Panc1 (cell line): ENCODE results near the gene LDAF1. TPM values are rescaled to one million over a fixed set of nuclear protein-coding genes. Genes with fewer than 3 reads are reported as not detected.

Source experiments
- ATAC-seq: fragments of 200-7000 bp; cut with Tn5 transposase; 2 replicates; pipeline ENCODE4 v1.9.1; 2020; ENCODE audit warnings: mild to moderate bottlenecking, moderate library complexity
- BruUV-seq: library from RNA; stranded (reverse); fragments of 400-500 nt; replicated peaks from 2 replicates; lab custom pipeline; 2021; lab: Mats Ljungman, UMichigan
- CTCF ChIA-PET: fragments of 300-600 bp; sonication (Branson Sonifier 250); formaldehyde crosslinking; loops from one replicate; lab custom pipeline; 2022; ENCODE audit warnings: antibody characterized with exemption; lab: Charles Lee
- POLR2A ChIA-PET: fragments of 300-600 bp; sonication (Branson Sonifier 250); formaldehyde crosslinking; loops from one replicate; lab custom pipeline; 2022; ENCODE audit warnings: antibody characterized with exemption; lab: Charles Lee
- DNase-seq: peaks from one replicate; pipeline ENCODE4 v3.0.0-alpha.2; 2010; ENCODE audit warnings: low read depth, low spot score
- H3K27ac ChIP-seq: 2 replicates; pipeline ENCODE4 v1.5.1; 2011; ENCODE audit warnings: mild to moderate bottlenecking, low read length, inconsistent platforms
- H3K27me3 ChIP-seq: fragments of 200-500 bp; sonication (Bioruptor generic); 2 replicates; pipeline ENCODE4 v1.6.0; 2014; ENCODE audit warnings: low read length, inconsistent platforms; ENCODE audit not compliant: control insufficient read depth, insufficient read depth
- H3K36me3 ChIP-seq: fragments of 200-500 bp; sonication (Bioruptor generic); 2 replicates; pipeline ENCODE4 v1.5.1; 2014; ENCODE audit warnings: inconsistent platforms, mild to moderate bottlenecking, low read length, moderate library complexity; ENCODE audit not compliant: control insufficient read depth, insufficient read depth
- H3K4me1 ChIP-seq: 2 replicates; pipeline ENCODE4 v1.5.1; 2011; ENCODE audit warnings: inconsistent platforms, mild to moderate bottlenecking, low read length, moderate library complexity; ENCODE audit not compliant: control insufficient read depth, insufficient read depth
- H3K4me3 ChIP-seq, 2 experiments: 2 replicates each; pipeline ENCODE4 v1.5.1; 2011 to 2012; ENCODE audit warnings: low read depth in 2 of 2, low read length in 2 of 2, mild to moderate bottlenecking in 2 of 2, inconsistent platforms in 1 of 2, moderate library complexity in 1 of 2
- H3K9me3 ChIP-seq: fragments of 200-500 bp; sonication (Bioruptor generic); 2 replicates; pipeline ENCODE4 v1.5.1; 2014; ENCODE audit warnings: low read depth, mild to moderate bottlenecking, inconsistent platforms, low read length, moderate library complexity; ENCODE audit not compliant: control insufficient read depth, insufficient read depth
- POLR2AphosphoS5 ChIP-seq: IDR thresholded peaks from 2 replicates; pipeline ENCODE4 v1.6.1; 2012; ENCODE audit warnings: mild to moderate bottlenecking, low read depth, low read length, moderate library complexity
- SIN3A ChIP-seq: IDR thresholded peaks from 2 replicates; pipeline ENCODE4 v1.6.1; 2012; ENCODE audit warnings: low read depth, mild to moderate bottlenecking, low read length, moderate library complexity, borderline replicate concordance; ENCODE audit not compliant: insufficient read depth
- TCF7L2 ChIP-seq: IDR thresholded peaks from 2 replicates; pipeline ENCODE4 v1.6.1; 2011; ENCODE audit warnings: mild to moderate bottlenecking, low read depth, low read length, inconsistent platforms
- in situ Hi-C: cut with HindIII; loops from 2 replicates; pipeline ENCODE4 v1.10.0; 2016; ENCODE audit warnings: low sequenced_read_pairs, low pct_unique_long_range_greater_than_20kb
- intact Hi-C: fragments of 100-400 bp; cut with micrococcal nuclease; formaldehyde crosslinking; loops from one replicate; pipeline ENCODE4 v1.10.0; 2022; ENCODE audit not compliant: unreplicated experiment
- total RNA-seq: library from RNA; stranded (reverse); gene quantifications from one replicate; pipeline ENCODE4 v1.2.1, GENCODE V29; 2021; ENCODE audit not compliant: unreplicated experiment
- TF ChIP-seq, protein P1 (sequence below): fragments of 450-650 bp; IDR thresholded peaks from 2 replicates; pipeline ENCODE4 v1.5.1; 2017; ENCODE audit warnings: mild to moderate bottlenecking
- TF ChIP-seq, protein P2 (sequence below), 2 experiments: IDR thresholded peaks; 2 replicates each; pipeline ENCODE4 v1.6.1; 2011 to 2012; ENCODE audit warnings: low read depth in 2 of 2, control low read depth in 1 of 2, low read length in 1 of 2, mild to moderate bottlenecking in 1 of 2, moderate library complexity in 1 of 2; ENCODE audit not compliant: insufficient read depth in 1 of 2

LDAF1 gene
- total RNA-seq, 1 experiment from 2014 or later = 15.2 TPM

DNA sequence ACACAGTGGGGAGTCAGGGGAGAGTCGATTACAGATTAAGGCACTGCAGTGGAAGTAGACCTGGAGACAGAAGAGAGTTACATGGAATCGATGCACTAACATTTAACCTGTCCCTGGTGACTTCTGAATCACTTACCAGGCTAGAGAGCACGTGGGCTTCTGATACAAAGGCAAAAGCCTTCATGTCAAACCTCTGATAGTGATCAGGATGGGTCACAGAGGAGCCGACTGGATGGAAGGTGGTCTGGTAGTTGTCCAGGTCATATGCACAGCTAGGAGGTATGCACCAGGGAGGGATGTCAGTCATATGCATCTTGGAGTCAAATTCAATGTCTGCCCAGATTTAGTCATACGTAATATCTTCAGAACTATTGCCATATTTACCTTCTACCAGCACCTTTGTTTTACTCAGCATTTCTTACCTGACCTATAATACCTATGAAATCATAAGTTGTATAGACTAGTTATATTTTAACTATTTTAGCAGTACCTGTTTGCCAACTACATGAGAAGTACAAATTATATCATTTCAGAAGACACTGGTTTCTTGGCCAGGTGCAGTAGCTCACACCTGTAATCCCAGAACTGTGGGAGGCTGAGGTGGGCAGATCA is 41.2 kb downstream of the LDAF1 start:
- CTCF ChIA-PET = no interaction called here
- BruUV-seq = no TSS peak
- DNase-seq (no peak), ATAC-seq (no peak)
- TF ChIP-seq, protein P1, sequence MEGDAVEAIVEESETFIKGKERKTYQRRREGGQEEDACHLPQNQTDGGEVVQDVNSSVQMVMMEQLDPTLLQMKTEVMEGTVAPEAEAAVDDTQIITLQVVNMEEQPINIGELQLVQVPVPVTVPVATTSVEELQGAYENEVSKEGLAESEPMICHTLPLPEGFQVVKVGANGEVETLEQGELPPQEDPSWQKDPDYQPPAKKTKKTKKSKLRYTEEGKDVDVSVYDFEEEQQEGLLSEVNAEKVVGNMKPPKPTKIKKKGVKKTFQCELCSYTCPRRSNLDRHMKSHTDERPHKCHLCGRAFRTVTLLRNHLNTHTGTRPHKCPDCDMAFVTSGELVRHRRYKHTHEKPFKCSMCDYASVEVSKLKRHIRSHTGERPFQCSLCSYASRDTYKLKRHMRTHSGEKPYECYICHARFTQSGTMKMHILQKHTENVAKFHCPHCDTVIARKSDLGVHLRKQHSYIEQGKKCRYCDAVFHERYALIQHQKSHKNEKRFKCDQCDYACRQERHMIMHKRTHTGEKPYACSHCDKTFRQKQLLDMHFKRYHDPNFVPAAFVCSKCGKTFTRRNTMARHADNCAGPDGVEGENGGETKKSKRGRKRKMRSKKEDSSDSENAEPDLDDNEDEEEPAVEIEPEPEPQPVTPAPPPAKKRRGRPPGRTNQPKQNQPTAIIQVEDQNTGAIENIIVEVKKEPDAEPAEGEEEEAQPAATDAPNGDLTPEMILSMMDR = no peak
- no peak for TF ChIP-seq POLR2AphosphoS5
- TF ChIP-seq, protein P2, sequence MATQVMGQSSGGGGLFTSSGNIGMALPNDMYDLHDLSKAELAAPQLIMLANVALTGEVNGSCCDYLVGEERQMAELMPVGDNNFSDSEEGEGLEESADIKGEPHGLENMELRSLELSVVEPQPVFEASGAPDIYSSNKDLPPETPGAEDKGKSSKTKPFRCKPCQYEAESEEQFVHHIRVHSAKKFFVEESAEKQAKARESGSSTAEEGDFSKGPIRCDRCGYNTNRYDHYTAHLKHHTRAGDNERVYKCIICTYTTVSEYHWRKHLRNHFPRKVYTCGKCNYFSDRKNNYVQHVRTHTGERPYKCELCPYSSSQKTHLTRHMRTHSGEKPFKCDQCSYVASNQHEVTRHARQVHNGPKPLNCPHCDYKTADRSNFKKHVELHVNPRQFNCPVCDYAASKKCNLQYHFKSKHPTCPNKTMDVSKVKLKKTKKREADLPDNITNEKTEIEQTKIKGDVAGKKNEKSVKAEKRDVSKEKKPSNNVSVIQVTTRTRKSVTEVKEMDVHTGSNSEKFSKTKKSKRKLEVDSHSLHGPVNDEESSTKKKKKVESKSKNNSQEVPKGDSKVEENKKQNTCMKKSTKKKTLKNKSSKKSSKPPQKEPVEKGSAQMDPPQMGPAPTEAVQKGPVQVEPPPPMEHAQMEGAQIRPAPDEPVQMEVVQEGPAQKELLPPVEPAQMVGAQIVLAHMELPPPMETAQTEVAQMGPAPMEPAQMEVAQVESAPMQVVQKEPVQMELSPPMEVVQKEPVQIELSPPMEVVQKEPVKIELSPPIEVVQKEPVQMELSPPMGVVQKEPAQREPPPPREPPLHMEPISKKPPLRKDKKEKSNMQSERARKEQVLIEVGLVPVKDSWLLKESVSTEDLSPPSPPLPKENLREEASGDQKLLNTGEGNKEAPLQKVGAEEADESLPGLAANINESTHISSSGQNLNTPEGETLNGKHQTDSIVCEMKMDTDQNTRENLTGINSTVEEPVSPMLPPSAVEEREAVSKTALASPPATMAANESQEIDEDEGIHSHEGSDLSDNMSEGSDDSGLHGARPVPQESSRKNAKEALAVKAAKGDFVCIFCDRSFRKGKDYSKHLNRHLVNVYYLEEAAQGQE (IDR thresholded peaks at IDR 0.05; ENCODE audit: insufficient read depth in 1 of 2, low read depth in 2 of 2, low read length in 1 of 2) = no peak
- no peak for TF ChIP-seq SIN3A
- no peak for TF ChIP-seq TCF7L2
- Histone ChIP-seq H3K36me3 (no peaks in the 10 kb centered on the region), H3K4me1 (no peaks in the 10 kb centered on the region), H3K27me3 (peaks cover 24% of the 10 kb centered on the region), H3K4me3 (no peak overlapping the region), H3K9me3 (no peaks in the 10 kb centered on the region), H3K27ac (no peak overlapping the region)
- in situ Hi-C loops = loop anchor here (25.0 kb wide), 1 partner anchor 88 kb away; the partner anchor contains the start of gene CRYM
- intact Hi-C loops = loop anchor here (10.0 kb wide), 1 partner anchor 75 kb away; the partner anchor contains the start of gene CRYM
- POLR2A ChIA-PET = no interaction called here

DNA sequence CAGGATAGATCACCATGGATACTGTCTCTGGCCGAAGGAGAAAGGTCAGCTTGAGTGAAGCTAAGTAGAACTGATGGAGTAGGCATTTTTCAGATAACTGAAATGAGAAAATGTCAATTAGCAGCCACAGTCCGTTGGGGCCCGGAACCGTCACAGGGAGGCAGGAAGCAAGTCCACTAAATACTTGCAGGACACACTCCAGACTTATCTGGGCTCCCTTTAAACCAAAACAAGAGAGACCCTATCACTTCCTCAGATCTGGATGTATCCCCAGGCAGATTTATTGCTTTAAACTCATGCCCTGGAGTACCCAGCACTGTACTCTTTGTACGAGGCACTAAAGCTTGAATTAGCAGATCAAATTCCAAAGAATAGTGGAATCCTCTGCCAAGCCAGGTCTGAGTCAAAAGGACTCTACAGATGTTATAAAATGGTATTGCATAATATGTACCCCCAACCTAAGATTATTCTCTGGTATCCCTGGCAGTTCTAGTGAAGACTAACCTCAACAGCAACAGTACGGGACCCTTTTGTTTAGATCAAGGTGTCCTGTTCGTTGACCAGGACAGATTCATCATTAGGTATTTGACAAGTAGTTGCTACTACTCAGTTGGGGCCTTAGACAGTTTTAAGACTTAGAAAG is 44.8 kb downstream of the LDAF1 start:
- in situ Hi-C loops = no loop called here
- Histone ChIP-seq H3K4me3 (no peak overlapping the region), H3K4me1 (no peaks in the 10 kb centered on the region), H3K36me3 (no peaks in the 10 kb centered on the region), H3K27me3 (peaks cover 16% of the 10 kb centered on the region), H3K9me3 (no peaks in the 10 kb centered on the region), H3K27ac (no peak overlapping the region)
- intact Hi-C loops = no loop called here
- ChIA-PET CTCF (no interaction called here), POLR2A (no interaction called here)
- TF ChIP-seq, protein P2 (IDR thresholded peaks at IDR 0.05; ENCODE audit: insufficient read depth in 1 of 2, low read depth in 2 of 2, low read length in 1 of 2) = no peak
- TF ChIP-seq SIN3A = no peak
- no peak for TF ChIP-seq POLR2AphosphoS5
- TF ChIP-seq, protein P1 = no peak
- no peak for TF ChIP-seq TCF7L2
- no TSS peak for BruUV-seq
- no peak for ATAC-seq
- DNase-seq = no peak
